GM21723 (cell line): ENCODE measurements around the gene CXCR5.
"Not testable (repeated sequence)": the region's sequence is repeated elsewhere in the genome, so short reads cannot be mapped to it uniquely, and the experiment has no call there.

ENCODE experiments used
- ATAC-seq: cut with Tn5 transposase; IDR thresholded peaks from one replicate; pipeline ENCODE4 v1.9.1; 2021; ENCODE audit warnings: mild to moderate bottlenecking, moderate library complexity; ENCODE audit not compliant: unreplicated experiment

Gene CXCR5, protein sequence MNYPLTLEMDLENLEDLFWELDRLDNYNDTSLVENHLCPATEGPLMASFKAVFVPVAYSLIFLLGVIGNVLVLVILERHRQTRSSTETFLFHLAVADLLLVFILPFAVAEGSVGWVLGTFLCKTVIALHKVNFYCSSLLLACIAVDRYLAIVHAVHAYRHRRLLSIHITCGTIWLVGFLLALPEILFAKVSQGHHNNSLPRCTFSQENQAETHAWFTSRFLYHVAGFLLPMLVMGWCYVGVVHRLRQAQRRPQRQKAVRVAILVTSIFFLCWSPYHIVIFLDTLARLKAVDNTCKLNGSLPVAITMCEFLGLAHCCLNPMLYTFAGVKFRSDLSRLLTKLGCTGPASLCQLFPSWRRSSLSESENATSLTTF

DNA sequence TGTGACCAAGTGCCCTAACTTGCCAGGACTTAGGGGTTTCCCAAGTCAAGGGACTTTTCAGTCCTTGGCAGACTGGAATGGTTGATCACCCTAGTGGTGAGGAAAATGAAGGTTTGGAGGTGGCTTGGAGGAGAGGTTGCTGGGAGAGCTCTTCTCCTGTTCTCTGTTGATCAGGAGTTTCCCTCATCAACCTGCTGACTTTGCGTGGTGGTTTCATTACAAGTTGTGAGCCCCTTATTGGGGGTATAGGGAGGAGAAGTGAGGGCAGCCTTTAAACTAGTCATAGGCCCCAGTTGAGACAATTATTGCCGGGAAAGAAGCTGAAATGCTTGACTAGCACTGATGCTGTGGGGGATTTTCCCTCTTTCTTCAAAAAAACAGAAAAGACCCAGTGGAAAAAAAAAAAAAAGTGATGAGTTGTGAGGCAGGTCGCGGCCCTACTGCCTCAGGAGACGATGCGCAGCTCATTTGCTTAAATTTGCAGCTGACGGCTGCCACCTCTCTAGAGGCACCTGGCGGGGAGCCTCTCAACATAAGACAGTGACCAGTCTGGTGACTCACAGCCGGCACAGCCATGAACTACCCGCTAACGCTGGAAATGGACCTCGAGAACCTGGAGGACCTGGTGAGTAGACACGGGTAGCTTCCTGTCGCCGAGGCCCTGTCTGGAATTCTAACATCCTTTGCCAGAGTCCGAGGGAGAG, at the start of gene CXCR5:
CXCR5 (plus strand) TSS at position 525 of the 704 bp plus-strand sequence; CDS start at position 575, 50 bp downstream.
- peak; percentile 62 for ATAC-seq

DNA sequence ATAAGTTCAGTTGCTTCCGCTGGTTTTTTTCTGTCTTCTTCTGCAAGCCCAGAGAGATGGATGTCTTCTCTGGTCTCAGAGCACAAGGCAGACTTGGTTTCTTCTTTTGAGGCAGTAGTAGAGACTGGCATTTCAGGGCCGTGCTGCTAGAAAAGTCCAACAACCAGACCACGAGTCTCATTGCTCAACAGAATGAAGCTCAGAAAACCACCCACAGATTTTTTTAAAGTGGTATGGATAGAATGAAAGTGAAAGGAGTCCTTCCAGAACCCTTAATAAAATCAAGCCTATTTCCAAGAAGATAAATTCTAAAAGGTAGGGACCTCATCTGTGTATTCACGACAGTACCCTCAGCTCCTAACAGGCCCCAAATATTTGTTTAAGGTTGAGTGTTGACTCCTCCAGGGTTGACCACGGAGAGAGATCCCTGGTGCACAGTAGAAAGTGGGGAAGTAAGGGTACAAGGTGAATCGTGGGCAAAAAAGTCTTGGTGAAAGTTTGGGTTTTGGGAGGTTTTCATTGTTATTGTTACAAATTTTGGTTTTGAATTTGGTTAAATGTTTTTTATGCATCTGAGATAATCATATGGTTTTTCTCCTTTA, 49.2 kb upstream of the CXCR5 start:
- ATAC-seq = no peak

DNA sequence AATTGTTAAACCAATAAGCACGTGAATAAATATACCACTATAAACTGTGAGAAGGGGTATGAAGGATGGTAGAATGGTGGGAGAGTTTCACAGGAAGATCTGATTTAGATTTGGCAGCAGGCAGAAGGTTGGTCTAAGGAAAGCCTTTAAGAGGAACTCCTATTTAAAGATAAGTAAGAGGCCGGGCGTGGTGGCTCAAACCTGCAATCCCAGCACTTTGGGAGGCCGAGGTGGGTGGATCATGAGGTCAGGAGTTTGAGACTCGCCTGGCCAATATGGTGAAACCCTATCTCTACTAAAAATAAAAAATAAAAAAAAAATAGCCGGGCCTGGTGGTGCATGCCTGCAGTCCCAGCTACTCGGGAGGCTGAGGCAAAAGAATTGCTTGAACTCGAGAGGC, 45.8 kb upstream of the CXCR5 start:
- no peak for ATAC-seq

DNA sequence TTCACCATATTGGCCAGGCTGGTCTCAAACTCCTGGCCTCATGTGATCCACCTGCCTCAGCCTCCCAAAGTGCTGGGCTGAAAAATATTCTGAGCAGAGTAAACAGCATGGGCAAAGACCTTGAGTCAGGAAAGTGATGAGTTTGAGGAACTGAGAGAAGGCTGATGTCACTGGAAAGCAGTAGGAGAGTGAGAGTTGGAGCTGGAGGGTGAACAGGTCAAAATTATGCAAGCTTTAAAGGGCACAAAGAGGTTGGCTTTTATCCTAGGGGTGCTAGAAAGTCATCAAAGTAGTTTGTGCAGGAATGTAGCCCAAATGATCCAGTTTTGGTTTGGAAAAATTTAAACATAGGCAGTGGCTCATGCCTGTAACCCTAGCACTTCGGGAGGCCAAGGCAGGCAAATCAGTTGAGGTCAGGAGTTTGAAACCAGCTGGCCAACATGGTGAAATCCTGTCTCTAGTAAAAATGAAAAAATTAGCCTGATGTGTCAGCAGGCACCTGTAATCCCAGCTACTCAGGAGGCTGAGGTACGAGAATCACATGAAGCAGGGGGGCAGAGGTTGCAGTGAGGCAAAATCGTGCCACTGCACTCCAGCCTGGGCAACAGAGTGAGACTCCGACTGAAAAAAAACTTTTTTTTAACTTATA, 44.7 kb upstream of the CXCR5 start:
- ATAC-seq = peak; percentile 67

DNA sequence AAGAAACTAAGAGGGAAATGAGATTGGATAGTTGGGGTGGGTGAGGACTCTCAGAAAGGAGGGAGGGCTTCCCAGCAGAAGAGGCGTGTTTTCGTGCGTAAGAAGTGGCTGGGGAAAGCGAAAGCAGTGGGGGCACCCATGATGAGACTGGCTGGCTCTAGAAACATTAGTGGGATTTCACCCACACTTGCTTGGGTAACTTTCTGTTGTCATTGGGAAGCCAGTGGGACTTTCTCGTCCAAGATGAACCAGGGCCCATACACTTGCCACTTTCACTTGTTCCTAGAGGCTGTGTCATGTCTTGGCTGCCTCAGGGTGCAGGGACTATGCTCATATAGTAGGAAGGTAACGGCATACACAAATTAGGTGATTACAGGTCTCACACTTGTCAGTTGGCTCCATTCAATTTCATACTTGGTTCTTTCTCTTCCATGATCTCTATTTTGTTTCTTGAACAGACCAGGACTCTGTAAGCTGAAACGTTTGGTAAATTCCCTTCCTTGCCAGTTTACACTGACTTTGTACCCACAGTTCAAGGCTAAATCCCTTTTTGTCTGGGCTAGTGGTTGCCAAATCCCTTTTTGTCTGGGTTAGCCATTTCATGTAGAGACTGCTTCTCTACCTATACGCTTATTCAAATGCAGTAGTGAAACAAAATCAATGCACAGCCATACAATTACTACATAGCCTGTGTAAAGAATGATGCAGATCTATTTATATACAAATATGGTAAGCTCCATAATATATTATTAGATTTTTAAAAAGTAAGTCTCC, 42.0 kb upstream of the CXCR5 start:
- peak; percentile 53 for ATAC-seq

DNA sequence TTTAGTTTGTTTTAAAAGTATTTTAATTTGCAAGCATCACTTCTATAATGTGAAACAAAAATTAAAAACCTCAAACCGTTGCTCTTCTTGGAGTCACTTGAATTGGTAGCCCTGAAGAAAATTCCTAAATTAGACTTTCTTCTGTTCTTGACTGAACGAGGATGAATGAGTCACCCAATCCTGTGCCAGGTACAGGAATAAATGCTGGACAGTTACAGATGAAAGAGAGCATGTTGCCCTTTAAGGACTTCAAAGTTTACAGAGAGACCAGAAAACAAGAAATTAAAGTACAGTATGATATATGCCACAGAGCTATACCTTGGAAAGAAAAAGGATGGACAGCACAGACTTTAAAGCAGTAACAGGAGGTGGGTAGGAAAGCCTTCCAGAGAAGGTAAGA, 41.3 kb upstream of the CXCR5 start:
- no peak for ATAC-seq

DNA sequence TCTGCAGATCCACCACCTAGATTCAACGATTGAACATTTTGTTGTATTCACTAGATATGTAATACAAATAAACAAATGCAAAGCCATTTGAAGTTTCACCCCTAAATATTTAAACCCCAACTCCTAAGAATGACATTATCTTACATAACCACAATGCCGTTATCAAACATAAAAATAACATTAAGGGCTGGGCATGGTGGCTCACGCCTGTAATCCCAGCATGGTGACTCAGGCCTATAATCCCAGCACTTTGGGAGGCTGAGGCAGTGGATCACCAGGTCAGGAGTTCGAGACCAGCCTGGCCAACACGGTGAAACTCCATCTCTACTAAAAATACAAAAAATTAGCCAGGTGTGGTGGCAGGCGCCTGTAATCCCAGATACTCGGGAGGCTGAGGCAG, 40.8 kb upstream of the CXCR5 start:
- ATAC-seq = not testable (repeated sequence)

DNA sequence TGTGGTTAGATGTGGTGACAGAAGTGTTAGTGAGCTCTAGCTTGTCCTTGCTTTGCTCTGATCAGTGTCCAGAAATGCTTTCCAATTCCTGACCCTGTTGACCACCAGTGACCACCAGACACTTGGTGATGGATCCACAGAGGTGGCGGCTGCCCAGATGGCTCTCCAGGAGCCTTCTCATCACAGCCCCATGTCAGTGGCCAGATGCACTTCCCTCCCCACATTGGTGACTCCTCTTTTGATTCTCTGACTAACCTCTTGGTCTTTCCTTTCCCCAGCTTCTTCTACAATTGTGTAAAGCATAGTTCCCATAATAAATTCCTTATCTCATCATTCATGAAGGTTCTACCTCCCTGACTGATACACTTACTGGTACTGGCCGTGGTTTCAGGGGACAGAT, 40.1 kb upstream of the CXCR5 start:
- ATAC-seq = no peak

DNA sequence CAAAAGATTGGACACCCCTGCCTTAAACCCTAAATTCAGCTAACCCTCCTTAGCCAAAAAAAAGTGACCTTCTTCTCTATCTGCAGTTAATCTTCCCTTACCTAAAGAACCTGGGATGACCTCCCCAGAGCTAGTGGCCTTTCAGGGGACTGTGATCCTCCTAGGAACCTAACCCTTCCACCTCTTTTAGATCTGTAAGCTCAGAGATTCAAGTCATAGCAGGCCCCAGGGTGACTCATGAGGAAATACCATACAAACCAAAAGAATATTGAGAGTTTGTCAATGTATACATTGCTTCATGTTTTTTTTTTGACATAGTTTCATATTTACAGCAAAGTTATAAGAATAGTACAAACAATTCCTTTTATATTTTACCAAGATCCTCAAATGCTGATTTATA, 38.3 kb upstream of the CXCR5 start:
- ATAC-seq = no peak

DNA sequence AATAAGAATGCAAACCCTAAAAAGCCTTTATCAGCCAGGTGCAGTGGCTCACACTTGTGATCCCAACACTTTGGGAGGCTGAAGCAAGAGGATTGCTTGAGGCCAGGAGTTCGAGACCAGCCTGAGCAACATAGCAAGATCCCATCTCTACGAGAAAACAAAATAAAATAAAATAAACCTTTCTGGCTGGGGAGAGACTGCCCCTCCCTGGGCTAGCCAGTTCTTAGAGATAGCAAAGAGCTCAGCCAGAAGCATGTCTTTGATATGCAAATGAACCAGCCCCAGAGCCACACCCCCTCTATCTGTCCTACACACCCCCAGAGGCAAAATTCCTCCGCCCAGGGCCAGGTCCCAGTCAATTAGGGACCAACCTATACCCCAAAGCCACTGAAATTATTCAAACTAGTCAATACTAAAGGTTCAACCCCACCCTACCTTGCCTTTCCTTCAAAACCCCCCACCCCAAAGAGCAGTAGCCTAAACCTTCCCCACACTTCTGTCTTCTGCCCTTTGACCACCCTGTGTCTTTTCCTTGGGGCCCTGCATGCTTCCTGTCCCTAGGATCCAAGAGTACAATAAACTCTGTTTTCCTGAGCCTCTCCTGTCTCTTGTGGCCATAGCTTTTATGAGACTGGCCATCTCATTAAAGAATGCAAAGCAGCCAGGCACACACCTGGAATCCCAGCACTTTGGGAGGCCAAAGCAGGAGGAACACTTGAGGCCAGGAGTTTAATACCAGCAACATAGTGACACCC, 37.3 kb upstream of the CXCR5 start:
- no peak for ATAC-seq

DNA sequence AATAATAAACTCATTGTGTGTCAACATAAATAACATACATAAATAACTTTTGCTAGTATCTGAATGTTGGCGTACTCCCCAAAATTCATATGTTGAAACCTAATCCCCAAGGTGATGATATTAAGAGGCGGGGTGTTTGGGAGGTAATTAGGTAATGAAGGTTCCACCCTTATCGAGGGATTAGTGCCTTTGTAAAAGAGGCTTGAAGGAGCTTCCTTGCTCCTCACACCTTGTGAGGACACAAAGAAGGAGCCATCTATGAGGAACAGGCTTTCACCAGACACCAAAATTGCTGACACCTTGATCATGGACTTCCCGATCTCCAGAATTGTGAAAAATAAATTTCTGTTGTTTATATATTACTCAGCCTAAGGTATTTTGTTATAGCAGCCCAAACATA, 33.9 kb upstream of the CXCR5 start:
- ATAC-seq = no peak

DNA sequence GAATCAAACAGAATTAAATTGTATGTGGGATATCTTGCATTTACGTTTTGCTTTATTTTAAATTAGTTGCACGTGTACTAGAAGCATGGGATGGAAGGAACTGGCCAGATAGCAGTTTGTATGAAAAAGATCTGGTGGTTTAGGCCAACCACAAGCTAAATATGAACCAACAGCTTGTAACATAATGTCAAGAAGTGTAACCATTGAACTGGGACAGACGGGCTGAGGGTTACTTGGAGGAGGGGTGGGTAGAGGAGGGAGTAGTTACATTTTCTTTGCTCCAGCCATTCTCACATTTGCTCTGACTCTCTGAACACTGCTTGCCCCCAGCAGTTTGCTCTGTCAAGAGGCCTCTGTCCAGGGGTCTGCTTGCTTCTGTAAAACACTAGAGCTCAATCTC, 31.7 kb upstream of the CXCR5 start:
- ATAC-seq = no peak

DNA sequence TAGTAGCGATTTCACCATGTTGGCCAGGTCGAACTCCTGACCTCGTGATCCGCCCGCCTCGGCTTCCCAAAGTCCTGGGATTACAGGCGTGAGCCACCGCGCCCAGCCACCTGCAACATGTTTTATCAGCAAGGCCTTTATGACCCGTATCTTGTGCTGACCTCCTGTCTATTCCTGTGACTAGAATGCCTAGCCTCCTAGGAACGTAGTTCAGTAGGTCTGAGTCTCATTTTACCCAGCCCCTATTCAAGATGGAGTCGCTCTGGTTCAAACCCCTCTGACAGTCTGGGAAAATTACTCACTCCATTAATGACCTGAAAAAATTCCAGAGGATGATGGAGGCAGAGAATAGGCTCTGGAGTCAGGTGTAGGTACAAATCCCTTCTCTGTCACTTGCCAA, 30.0 kb upstream of the CXCR5 start:
- ATAC-seq = no peak

DNA sequence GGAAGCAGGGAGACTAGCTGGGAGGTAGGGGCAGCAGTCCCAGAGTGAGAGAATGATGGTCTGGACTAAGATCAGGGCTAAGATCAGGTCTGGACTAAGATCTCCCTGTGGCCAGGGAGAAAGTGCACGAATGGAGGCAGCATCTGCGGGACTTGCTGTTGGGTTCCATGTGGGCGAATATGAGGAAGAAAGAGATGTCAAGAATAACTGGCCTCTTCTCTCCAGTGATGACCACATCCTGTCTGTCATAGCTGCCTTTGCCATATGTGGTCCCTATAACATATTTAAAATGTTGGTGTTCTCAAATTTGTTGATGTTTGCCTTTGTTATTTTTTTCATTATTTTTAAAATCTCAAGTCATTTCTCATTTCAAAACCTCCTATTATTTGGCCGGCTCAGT, 27.4 kb upstream of the CXCR5 start:
- no peak for ATAC-seq

DNA sequence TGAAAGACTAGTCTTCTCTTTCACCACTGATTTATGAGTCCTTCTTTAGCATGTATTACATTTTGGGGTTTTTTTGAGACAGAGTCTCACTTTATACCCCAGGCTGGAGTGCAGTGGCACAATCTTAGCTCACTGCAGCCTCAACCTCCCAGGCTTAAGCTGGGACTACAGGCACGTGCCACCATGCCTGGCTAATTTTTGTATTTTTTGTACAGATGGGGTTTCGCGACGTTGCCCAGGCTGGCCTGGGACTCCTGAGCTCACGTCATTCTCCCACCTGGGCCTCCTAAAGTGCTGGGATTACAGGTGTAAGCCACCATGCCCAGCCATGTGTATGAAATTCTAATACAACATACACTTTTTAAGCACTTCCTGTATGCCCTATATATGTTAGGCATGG, 26.3 kb upstream of the CXCR5 start:
- ATAC-seq = no peak

DNA sequence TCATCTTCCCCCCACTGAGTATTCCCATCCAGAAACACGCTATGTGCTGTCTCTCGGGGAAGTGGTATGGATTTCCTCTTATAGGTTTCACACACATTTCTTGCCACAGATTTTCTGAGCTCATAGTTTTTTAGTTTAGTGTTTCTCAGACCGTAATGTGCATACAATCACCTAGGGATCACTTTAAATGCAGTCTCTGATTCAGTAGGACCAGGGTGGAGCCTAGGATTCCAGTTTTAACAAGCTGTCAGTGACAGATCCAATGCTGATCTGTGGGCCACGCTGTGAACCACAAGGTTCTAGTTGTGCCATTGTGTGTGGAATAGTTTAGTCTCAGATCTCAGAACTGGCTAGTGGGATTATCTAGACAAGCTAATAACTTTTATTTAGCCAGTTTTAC, 23.7 kb upstream of the CXCR5 start:
- ATAC-seq = no peak

DNA sequence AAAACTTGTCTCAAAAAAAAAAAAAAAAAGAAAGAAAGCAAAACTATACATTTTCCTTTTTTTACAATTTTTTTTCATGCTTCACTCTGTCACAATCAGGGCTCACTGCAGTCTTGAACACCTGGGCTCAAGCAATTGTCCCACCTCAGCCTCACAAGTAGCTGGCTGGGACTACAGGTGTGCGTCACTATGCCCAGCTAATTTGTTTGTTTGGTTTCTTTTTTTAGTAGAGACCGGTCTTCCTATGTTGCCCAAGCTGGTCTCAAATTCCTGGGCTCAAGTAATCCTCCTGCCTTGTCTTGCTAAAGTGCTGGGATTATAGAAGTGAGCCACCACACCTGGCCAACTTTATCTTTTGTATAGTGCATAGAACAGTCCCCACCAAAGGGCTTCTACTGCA, 15.0 kb upstream of the CXCR5 start:
- ATAC-seq = no peak

DNA sequence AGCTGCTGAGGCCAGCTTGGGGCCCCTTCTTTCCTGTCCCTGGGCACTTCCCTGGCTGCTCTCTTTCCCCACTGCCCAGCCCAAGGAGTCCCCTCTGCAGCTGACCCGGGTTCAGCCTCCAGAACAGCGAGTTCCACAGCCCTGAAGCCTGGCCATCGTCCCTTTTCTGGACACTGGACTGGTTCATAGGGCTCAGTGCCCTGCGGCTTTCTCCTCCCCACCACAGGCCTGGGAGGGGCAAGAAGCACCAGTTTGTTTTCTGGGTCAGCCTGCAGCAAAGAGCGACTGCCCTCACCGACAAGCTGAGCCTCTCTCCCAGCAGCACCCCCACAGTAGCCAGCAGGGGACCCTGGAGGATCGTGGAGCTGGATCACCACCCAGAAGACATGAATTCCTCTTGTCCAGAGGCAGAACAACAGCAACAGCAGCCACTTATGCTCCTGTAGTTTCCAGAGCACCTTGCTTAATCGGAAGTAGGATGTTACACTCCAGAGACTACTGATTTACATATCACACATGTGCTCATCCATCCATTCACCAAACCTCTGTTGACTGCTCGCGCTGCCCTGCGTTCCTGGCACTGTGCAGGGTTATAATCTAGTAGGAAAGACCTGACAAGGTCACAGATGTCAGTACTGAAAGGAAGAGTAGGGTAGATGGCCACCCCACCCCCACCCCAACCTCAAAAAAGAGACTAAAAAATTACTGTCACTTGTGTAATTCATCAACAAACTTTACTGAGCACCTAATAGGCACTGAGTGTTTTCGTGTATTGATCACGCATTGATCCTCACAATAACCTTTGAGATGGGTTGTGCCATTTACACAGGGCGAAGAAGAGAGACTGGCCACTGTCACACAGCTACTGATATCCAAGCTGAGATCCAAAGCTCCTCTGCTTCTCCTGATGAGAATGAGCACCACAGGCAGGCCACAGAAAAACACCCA, 13.0 kb upstream of the CXCR5 start:
- peak; percentile 67 for ATAC-seq

DNA sequence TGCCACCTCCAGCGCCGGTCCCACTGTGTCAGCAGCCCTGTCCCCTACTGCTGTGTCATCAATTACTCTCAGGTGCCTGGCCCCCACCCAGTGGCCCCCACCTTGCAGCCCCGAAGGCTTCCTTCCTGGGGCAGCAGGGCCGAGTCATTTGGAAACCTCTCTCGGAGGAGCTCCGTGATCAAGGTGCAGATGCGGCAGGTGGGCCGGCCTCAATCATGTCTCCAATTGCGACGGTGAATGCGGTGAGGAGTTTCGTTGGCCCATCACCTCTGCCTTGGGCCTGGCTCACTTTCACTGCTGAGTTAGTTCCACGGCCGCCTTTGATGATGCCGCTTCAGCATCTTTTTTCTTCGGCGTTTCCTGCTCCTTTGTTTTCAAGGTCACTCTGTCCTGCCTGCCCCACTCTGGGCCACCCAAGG, 11.3 kb upstream of the CXCR5 start:
- peak; percentile 55 for ATAC-seq
